ENCODE measurements around the gene CLCN7. TPM values are rescaled to one million over a fixed set of nuclear protein-coding genes. Genes with fewer than 3 reads are reported as not detected.

Gene CLCN7
- total RNA-seq, 1 experiment from 2014 or later, result 64.0 TPM

DNA sequence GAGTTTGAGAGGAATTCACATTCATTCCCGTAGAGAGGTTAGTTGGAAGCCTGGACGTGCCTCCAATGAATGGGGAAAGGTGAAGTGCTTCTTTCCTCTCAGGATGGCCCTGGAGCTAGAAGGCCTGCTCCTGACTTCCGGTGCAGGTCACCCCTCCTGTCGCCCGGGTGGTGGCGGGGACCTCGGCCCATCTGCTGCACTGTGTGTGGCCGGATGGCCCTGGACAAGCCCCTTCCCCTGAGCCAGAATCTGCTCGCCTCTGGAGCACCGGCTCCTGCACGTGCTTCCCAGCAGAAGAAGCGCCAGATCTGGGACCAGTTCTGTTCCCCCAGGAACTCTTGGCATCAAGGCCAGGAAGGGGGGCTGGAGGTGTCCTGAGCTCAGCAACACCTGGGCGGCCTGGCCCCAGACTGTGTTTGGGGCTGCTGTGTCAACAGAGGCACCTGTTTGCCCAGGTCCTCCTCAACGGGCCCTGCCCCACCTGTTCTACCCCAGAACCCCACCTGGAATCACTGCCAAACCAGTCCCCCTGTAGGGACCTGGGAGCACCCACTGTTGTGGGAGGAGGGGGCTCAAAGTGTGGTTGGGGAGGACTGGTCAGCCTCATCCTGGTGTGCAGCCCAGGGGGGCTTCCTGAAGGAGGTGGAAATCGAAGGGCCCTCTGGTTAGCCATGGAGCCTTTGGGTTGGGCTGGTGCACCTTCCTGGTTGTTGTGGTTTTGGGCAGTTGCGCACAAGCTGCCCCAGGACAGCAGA lies 49.0 kb downstream of the CLCN7 start:
- Histone ChIP-seq H3K36me3 (ENCODE audit: control insufficient read depth in 1 of 2, insufficient read depth in 2 of 2, low read length in 2 of 2) (no peaks in the 10 kb centered on the region), H3K27me3 (ENCODE audit: insufficient read depth, low read length) (no peaks in the 10 kb centered on the region), H3K4me2 (ENCODE audit: low read length) (no peak overlapping the region), H2AFZ (ENCODE audit: low read depth, low read length, poor library complexity, severe bottlenecking) (no peak overlapping the region), H3K4me1 (ENCODE audit: control insufficient read depth in 1 of 2, insufficient read depth in 2 of 2, low read length in 2 of 2) (peaks cover 0 to 21% of the 10 kb centered on the region in 2 experiments; a peak in 2 of 4 replicates), H4K20me1 (ENCODE audit: insufficient read depth) (no peaks in the 10 kb centered on the region), H3K27ac (ENCODE audit: low read depth, low read length) (no peak overlapping the region), H3K4me3 (replicated peaks in 1 of 2; ENCODE audit: low read depth in 1 of 2, low read length in 2 of 2) (no peak overlapping the region), H3K79me2 (ENCODE audit: insufficient read depth, low read length) (no peaks in the 10 kb centered on the region), H3K9me3 (ENCODE audit: control insufficient read depth in 1 of 2, insufficient read depth in 1 of 2, low read depth in 1 of 2, low read length in 2 of 2) (no peaks in the 10 kb centered on the region), H3K9ac (ENCODE audit: low read length) (no peak overlapping the region), H3K9me2 (ENCODE audit: insufficient read depth) (no peaks in the 10 kb centered on the region)
- DNase-seq (ENCODE audit: low read depth, low spot score) (no peak), ATAC-seq (no peak)
- ChIA-PET POLR2A (no interaction called here), RAD21 (ENCODE audit: low non-redundant PET in 1 of 2, low total read pairs in 2 of 2, uncharacterized antibody in 2 of 2, unreplicated experiment in 2 of 2) (no interaction called here), CTCF (no interaction called here)
- BruUV-seq (replicated peaks), result no TSS peak
- intact Hi-C loops (cut with micrococcal nuclease), result no loop called here
- TF ChIP-seq, protein P1, sequence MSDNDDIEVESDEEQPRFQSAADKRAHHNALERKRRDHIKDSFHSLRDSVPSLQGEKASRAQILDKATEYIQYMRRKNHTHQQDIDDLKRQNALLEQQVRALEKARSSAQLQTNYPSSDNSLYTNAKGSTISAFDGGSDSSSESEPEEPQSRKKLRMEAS (IDR thresholded peaks at IDR 0.05), result no peak
- TF ChIP-seq SIN3A (IDR thresholded peaks at IDR 0.05; ENCODE audit: low read depth) (no peak), POLR2A (IDR thresholded peaks at IDR 0.05; ENCODE audit: borderline replicate concordance, extremely low read depth, insufficient read depth, insufficient read length) (no peak), YY1 (IDR thresholded peaks at IDR 0.05; ENCODE audit: extremely low read depth, insufficient replicate concordance, low read depth, low read length) (no peak), EGR1 (IDR thresholded peaks at IDR 0.05; ENCODE audit: low read depth) (no peak), ELF1 (IDR thresholded peaks at IDR 0.05; ENCODE audit: borderline replicate concordance, low read depth) (no peak), ZFX (IDR thresholded peaks at IDR 0.05) (no peak), FOSL1 (IDR thresholded peaks at IDR 0.05; ENCODE audit: low read depth) (no peak), SRF (IDR thresholded peaks at IDR 0.05; ENCODE audit: low read depth) (no peak), POLR2AphosphoS5 (IDR thresholded peaks at IDR 0.05; ENCODE audit: low read depth, low read length) (no peak), JUND (IDR thresholded peaks at IDR 0.05) (no peak), CBX3 (IDR thresholded peaks at IDR 0.05; ENCODE audit: low read depth) (no peak), RAD21 (IDR thresholded peaks at IDR 0.05; ENCODE audit: low read depth) (no peak)
- TF ChIP-seq, protein P2, sequence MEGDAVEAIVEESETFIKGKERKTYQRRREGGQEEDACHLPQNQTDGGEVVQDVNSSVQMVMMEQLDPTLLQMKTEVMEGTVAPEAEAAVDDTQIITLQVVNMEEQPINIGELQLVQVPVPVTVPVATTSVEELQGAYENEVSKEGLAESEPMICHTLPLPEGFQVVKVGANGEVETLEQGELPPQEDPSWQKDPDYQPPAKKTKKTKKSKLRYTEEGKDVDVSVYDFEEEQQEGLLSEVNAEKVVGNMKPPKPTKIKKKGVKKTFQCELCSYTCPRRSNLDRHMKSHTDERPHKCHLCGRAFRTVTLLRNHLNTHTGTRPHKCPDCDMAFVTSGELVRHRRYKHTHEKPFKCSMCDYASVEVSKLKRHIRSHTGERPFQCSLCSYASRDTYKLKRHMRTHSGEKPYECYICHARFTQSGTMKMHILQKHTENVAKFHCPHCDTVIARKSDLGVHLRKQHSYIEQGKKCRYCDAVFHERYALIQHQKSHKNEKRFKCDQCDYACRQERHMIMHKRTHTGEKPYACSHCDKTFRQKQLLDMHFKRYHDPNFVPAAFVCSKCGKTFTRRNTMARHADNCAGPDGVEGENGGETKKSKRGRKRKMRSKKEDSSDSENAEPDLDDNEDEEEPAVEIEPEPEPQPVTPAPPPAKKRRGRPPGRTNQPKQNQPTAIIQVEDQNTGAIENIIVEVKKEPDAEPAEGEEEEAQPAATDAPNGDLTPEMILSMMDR (IDR thresholded peaks at IDR 0.05 in 2 of 3, conservative IDR thresholded peaks at IDR 0.05 in 1 of 3; ENCODE audit: borderline replicate concordance in 1 of 3, insufficient read depth in 1 of 3, low read depth in 2 of 3, low read length in 2 of 3), result no peak
- TF ChIP-seq, protein P3, sequence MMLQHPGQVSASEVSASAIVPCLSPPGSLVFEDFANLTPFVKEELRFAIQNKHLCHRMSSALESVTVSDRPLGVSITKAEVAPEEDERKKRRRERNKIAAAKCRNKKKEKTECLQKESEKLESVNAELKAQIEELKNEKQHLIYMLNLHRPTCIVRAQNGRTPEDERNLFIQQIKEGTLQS (IDR thresholded peaks at IDR 0.05), result no peak
